HCT116 (cell line): ENCODE results near the gene NSFL1C.

Experiments
- ELF1 ChIP-seq: IDR thresholded peaks from 2 replicates; pipeline ENCODE4 v1.6.1; 2012; ENCODE audit warnings: low read depth, borderline replicate concordance
- EZH2 ChIP-seq: fragments of 200-600 bp; sonication (generic); IDR thresholded peaks from 2 replicates; pipeline ENCODE4 v1.6.1; 2017; ENCODE audit warnings: antibody characterized with exemption, mixed run types
- EZH2phosphoT487 ChIP-seq: fragments of 200-600 bp; IDR thresholded peaks from 2 replicates; pipeline ENCODE4 v1.6.1; 2018; ENCODE audit warnings: antibody characterized with exemption, borderline replicate concordance
- FOSL1 ChIP-seq: IDR thresholded peaks from 2 replicates; pipeline ENCODE4 v1.6.1; 2012; ENCODE audit warnings: low read depth
- POLR2A ChIP-seq: IDR thresholded peaks from 2 replicates; pipeline ENCODE4 v1.7.0; 2011; ENCODE audit warnings: borderline replicate concordance; ENCODE audit not compliant: insufficient read depth, insufficient read length; ENCODE audit errors: extremely low read depth
- SIN3A ChIP-seq: IDR thresholded peaks from 2 replicates; pipeline ENCODE4 v1.6.1; 2012; ENCODE audit warnings: low read depth
- TCF7L2 ChIP-seq: IDR thresholded peaks from 2 replicates; pipeline ENCODE4 v1.7.0; 2011; ENCODE audit warnings: borderline replicate concordance, inconsistent platforms; ENCODE audit not compliant: insufficient read depth, insufficient read length; ENCODE audit errors: extremely low read depth
- TF ChIP-seq, protein P1 (sequence below), 3 experiments: fragments of 200-600 bp in 1 of 3; sonication (generic) in 1 of 3; IDR thresholded peaks in 2 of 3; conservative IDR thresholded peaks in 1 of 3; 2 replicates each; pipeline ENCODE4 v1.5.1; 2012 to 2017; ENCODE audit warnings: low read depth in 2 of 3, low read length in 2 of 3, antibody characterized with exemption in 1 of 3, borderline replicate concordance in 1 of 3, control low read depth in 1 of 3, mild to moderate bottlenecking in 1 of 3, mixed read lengths in 1 of 3, mixed run types in 1 of 3, moderate library complexity in 1 of 3; ENCODE audit not compliant: insufficient read depth in 1 of 3
- TF ChIP-seq, protein P2 (sequence below): IDR thresholded peaks from 2 replicates; pipeline ENCODE4 v1.6.1; 2012
- TF ChIP-seq, protein P3 (sequence below): IDR thresholded peaks from 2 replicates; pipeline ENCODE4 v1.6.1; 2012; ENCODE audit warnings: low read depth

DNA sequence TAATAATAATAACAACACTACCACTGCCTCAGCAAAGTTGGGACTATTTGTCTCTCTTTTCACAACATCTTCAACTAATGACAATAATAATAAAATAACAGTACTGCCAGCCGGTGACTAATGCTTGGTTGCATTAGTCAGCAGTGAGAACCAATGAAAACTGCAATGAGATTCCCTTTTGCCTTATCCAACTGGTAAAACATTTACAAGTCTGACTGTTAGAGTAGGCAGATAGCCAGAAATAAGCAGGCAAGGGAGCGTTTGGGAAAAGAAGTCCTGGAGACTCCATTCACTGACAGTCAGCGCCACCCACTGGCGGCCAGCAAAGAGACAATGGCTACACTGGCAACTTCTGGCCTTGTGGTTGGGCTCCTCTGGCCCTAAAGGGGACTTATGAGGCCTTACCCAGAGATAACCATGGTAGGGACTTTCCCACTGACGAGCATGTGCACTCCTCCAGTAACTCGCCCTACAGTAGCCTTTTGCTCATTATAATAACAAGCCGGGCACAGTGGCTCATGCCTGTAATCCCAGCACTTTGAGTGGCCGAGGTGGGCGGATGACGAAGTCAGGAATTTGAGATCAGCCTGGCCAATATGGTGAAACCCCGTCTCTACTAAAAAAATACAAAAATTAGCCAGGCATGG, 3.4 kb upstream of the NSFL1C start:
- TF ChIP-seq POLR2A (no peak), TCF7L2 (no peak), FOSL1 (0 out of 2 replicates have a peak, but pooled peaks have one; percentile 36), EZH2phosphoT487 (no peak), EZH2 (no peak), ELF1 (no peak), SIN3A (no peak)
- TF ChIP-seq, protein P1, sequence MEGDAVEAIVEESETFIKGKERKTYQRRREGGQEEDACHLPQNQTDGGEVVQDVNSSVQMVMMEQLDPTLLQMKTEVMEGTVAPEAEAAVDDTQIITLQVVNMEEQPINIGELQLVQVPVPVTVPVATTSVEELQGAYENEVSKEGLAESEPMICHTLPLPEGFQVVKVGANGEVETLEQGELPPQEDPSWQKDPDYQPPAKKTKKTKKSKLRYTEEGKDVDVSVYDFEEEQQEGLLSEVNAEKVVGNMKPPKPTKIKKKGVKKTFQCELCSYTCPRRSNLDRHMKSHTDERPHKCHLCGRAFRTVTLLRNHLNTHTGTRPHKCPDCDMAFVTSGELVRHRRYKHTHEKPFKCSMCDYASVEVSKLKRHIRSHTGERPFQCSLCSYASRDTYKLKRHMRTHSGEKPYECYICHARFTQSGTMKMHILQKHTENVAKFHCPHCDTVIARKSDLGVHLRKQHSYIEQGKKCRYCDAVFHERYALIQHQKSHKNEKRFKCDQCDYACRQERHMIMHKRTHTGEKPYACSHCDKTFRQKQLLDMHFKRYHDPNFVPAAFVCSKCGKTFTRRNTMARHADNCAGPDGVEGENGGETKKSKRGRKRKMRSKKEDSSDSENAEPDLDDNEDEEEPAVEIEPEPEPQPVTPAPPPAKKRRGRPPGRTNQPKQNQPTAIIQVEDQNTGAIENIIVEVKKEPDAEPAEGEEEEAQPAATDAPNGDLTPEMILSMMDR (IDR thresholded peaks at IDR 0.05 in 2 of 3, conservative IDR thresholded peaks at IDR 0.05 in 1 of 3; ENCODE audit: borderline replicate concordance in 1 of 3, insufficient read depth in 1 of 3, low read depth in 2 of 3, low read length in 2 of 3) = peak; percentile 86 to 89 (median 88)
- TF ChIP-seq, protein P2, sequence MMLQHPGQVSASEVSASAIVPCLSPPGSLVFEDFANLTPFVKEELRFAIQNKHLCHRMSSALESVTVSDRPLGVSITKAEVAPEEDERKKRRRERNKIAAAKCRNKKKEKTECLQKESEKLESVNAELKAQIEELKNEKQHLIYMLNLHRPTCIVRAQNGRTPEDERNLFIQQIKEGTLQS = no peak
- TF ChIP-seq, protein P3, sequence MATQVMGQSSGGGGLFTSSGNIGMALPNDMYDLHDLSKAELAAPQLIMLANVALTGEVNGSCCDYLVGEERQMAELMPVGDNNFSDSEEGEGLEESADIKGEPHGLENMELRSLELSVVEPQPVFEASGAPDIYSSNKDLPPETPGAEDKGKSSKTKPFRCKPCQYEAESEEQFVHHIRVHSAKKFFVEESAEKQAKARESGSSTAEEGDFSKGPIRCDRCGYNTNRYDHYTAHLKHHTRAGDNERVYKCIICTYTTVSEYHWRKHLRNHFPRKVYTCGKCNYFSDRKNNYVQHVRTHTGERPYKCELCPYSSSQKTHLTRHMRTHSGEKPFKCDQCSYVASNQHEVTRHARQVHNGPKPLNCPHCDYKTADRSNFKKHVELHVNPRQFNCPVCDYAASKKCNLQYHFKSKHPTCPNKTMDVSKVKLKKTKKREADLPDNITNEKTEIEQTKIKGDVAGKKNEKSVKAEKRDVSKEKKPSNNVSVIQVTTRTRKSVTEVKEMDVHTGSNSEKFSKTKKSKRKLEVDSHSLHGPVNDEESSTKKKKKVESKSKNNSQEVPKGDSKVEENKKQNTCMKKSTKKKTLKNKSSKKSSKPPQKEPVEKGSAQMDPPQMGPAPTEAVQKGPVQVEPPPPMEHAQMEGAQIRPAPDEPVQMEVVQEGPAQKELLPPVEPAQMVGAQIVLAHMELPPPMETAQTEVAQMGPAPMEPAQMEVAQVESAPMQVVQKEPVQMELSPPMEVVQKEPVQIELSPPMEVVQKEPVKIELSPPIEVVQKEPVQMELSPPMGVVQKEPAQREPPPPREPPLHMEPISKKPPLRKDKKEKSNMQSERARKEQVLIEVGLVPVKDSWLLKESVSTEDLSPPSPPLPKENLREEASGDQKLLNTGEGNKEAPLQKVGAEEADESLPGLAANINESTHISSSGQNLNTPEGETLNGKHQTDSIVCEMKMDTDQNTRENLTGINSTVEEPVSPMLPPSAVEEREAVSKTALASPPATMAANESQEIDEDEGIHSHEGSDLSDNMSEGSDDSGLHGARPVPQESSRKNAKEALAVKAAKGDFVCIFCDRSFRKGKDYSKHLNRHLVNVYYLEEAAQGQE = no peak
